ENCODE results near the gene SPTBN5.

DNA sequence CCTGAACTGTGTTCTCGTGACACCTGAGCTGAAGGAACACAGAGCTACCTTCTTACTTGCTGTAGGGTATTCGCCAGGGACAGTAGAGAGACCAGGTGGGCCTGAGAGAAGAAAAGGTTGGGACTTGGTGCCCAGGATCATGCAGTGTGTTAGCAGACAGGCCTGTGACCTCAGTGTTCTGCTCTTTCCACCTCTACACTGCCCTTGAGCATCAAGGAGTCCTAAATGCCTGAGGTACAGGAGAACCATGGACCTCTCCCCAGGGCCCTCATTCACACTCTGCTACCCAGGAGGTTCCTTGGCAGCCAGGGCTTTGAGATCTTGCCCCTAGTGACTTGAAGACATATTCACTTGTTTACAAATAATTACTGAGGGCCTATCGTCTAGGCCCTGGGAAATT lies 88.1 kb downstream of the SPTBN5 start:
- TF ChIP-seq, protein P1, sequence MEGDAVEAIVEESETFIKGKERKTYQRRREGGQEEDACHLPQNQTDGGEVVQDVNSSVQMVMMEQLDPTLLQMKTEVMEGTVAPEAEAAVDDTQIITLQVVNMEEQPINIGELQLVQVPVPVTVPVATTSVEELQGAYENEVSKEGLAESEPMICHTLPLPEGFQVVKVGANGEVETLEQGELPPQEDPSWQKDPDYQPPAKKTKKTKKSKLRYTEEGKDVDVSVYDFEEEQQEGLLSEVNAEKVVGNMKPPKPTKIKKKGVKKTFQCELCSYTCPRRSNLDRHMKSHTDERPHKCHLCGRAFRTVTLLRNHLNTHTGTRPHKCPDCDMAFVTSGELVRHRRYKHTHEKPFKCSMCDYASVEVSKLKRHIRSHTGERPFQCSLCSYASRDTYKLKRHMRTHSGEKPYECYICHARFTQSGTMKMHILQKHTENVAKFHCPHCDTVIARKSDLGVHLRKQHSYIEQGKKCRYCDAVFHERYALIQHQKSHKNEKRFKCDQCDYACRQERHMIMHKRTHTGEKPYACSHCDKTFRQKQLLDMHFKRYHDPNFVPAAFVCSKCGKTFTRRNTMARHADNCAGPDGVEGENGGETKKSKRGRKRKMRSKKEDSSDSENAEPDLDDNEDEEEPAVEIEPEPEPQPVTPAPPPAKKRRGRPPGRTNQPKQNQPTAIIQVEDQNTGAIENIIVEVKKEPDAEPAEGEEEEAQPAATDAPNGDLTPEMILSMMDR (conservative IDR thresholded peaks at IDR 0.05; ENCODE audit: low read depth, low read length): no peak
- no peak for TF ChIP-seq EZH2 (IDR thresholded peaks at IDR 0.05; ENCODE audit: low read length, unreplicated experiment)

Data from PC-3 (cell line).